GM12891 (cell line): ENCODE results near the gene ZNF597.

Source experiments
- POLR2A ChIP-seq: IDR thresholded peaks from 2 replicates; pipeline ENCODE4 v1.6.1; 2011; ENCODE audit warnings: low read depth, low read length, control low read depth
- POLR2AphosphoS5 ChIP-seq: IDR thresholded peaks from 2 replicates; pipeline ENCODE4 v1.6.1; 2011; ENCODE audit warnings: low read depth, low read length, control low read depth
- POU2F2 ChIP-seq: IDR thresholded peaks from 2 replicates; pipeline ENCODE4 v1.6.1; 2011; ENCODE audit warnings: low read depth, mild to moderate bottlenecking, control low read depth, low read length, moderate library complexity
- SPI1 ChIP-seq: IDR thresholded peaks from 2 replicates; pipeline ENCODE4 v1.6.1; 2011; ENCODE audit warnings: low read depth, low read length, control low read depth
- TAF1 ChIP-seq: IDR thresholded peaks from 2 replicates; pipeline ENCODE4 v1.6.1; 2011; ENCODE audit warnings: low read depth, low read length, control low read depth

DNA sequence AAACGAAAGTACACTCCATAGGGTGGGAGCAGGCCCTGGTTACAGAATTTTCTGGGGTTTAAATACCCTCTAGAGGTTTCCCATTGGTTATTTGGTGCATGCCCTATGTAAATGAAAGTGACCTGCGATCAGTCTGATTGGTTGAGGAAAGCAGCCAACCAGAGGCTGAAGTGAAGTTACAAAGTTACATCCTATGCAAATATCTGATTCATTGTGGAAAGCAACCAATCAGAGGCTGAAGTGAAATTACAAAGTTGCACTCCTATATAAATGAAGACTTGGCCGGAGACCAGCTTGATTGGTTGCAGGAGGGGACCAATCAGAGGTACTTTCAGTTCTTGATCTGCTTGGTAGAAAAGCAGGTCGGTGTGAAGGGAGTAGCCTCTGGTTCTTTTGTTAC is 24.6 kb upstream of the ZNF597 start:
- no peak for TF ChIP-seq POLR2AphosphoS5
- TF ChIP-seq POLR2A = no peak
- no peak for TF ChIP-seq TAF1
- no peak for TF ChIP-seq SPI1
- TF ChIP-seq POU2F2 = no peak
